ENCODE results near the gene PRRT3. TPM values are rescaled to one million over a fixed set of nuclear protein-coding genes. Genes with fewer than 3 reads are reported as not detected.

The PRRT3 gene
- total and polyA plus RNA-seq, 7 experiments from 2014 or later, result 5.1 to 10.8 (median 7.7) TPM

Other genes starting within 250 kb of the PRRT3 start
- gene CPNE9, start 248.6 kb downstream of the PRRT3 start, total RNA-seq, result 1 to 10 TPM in 1 of 5 experiments, under 1 TPM in 2, not detected in 2; 0.16 to 1.2 (median 0.35) TPM
- gene CPNE9, start 248.6 kb downstream of the PRRT3 start, polyA plus RNA-seq, result under 1 TPM in 1 of 2 donors, not detected in 1; 0.67 TPM
- 10 to 100 TPM; 32.0 to 42.4 (median 39.5) TPM for gene BRPF1, start 220.7 kb downstream of the PRRT3 start, total RNA-seq
- 10 to 100 TPM in 1 of 2 donors, 1 to 10 TPM in 1; 9.2 to 24.6 TPM for gene BRPF1, start 220.7 kb downstream of the PRRT3 start, polyA plus RNA-seq
- 10 to 100 TPM; 18.8 to 42.9 (median 31.6) TPM for gene OGG1, start 202.5 kb downstream of the PRRT3 start, total RNA-seq
- gene OGG1, start 202.5 kb downstream of the PRRT3 start, polyA plus RNA-seq, result 10 to 100 TPM; 18.4 to 26.8 TPM
- 10 to 100 TPM in 2 of 5 experiments, 1 to 10 TPM in 3; 2.1 to 36.3 (median 2.5) TPM for gene CAMK1, start 182.5 kb downstream of the PRRT3 start, total RNA-seq
- gene CAMK1, start 182.5 kb downstream of the PRRT3 start, polyA plus RNA-seq, result 1 to 10 TPM in 1 of 2 donors, under 1 TPM in 1; 0.85 to 2.1 TPM
- gene TADA3, start 159.9 kb downstream of the PRRT3 start, total RNA-seq, result 10 to 100 TPM; 31.6 to 67.4 (median 36.8) TPM
- gene TADA3, start 159.9 kb downstream of the PRRT3 start, polyA plus RNA-seq, result 10 to 100 TPM; 44.3 to 69.5 TPM
- gene ARPC4, start 159.3 kb downstream of the PRRT3 start, total RNA-seq, result 100 to 1,000 TPM; 128 to 273 (median 129) TPM
- 100 to 1,000 TPM; 205 to 212 TPM for gene ARPC4, start 159.3 kb downstream of the PRRT3 start, polyA plus RNA-seq
- gene TTLL3, start 142.1 kb downstream of the PRRT3 start, total RNA-seq, result 100 to 1,000 TPM in 1 of 5 experiments, 10 to 100 TPM in 4; 54.9 to 106 (median 68.0) TPM
- 1 to 10 TPM; 2.5 to 3.3 TPM for gene TTLL3, start 142.1 kb downstream of the PRRT3 start, polyA plus RNA-seq
- gene RPUSD3, start 108.4 kb downstream of the PRRT3 start, total RNA-seq, result 10 to 100 TPM; 17.7 to 61.2 (median 58.0) TPM
- gene RPUSD3, start 108.4 kb downstream of the PRRT3 start, polyA plus RNA-seq, result 10 to 100 TPM; 67.3 to 72.6 TPM
- gene CIDEC, start 72.2 kb downstream of the PRRT3 start, total RNA-seq, result not detected
- not detected for gene CIDEC, start 72.2 kb downstream of the PRRT3 start, polyA plus RNA-seq
- 10 to 100 TPM; 16.0 to 34.5 (median 28.1) TPM for gene JAGN1, start 61.8 kb downstream of the PRRT3 start, total RNA-seq
- 10 to 100 TPM; 44.8 to 54.5 TPM for gene JAGN1, start 61.8 kb downstream of the PRRT3 start, polyA plus RNA-seq
- 1 to 10 TPM in 2 of 5 experiments, under 1 TPM in 3; 0.19 to 2.2 (median 0.38) TPM for gene IL17RE, start 49.6 kb downstream of the PRRT3 start, total RNA-seq
- gene IL17RE, start 49.6 kb downstream of the PRRT3 start, polyA plus RNA-seq, result not detected
- gene IL17RC, start 35.3 kb downstream of the PRRT3 start, total RNA-seq, result 1 to 10 TPM in 3 of 5 experiments, under 1 TPM in 2; 0.70 to 3.2 (median 1.4) TPM
- 10 to 100 TPM in 1 of 2 donors, 1 to 10 TPM in 1; 8.3 to 11.9 TPM for gene IL17RC, start 35.3 kb downstream of the PRRT3 start, polyA plus RNA-seq
- 10 to 100 TPM; 21.0 to 64.9 (median 29.6) TPM for gene CRELD1, start 18.6 kb downstream of the PRRT3 start, total RNA-seq
- gene CRELD1, start 18.6 kb downstream of the PRRT3 start, polyA plus RNA-seq, result 10 to 100 TPM; 30.1 to 31.0 TPM
- 10 to 100 TPM; 33.2 to 55.6 (median 38.9) TPM for gene EMC3, start 34.4 kb upstream of the PRRT3 start, total RNA-seq
- 10 to 100 TPM; 38.3 to 55.0 TPM for gene EMC3, start 34.4 kb upstream of the PRRT3 start, polyA plus RNA-seq
- gene FANCD2, start 74.0 kb upstream of the PRRT3 start, total RNA-seq, result 10 to 100 TPM; 18.3 to 41.5 (median 34.1) TPM
- gene FANCD2, start 74.0 kb upstream of the PRRT3 start, polyA plus RNA-seq, result 1 to 10 TPM; 3.3 to 5.1 TPM
- not detected for gene FANCD2OS, start 155.8 kb upstream of the PRRT3 start, total RNA-seq
- not detected for gene FANCD2OS, start 155.8 kb upstream of the PRRT3 start, polyA plus RNA-seq
- 100 to 1,000 TPM in 1 of 5 experiments, 10 to 100 TPM in 4; 40.9 to 117 (median 65.8) TPM for gene BRK1, start 163.3 kb upstream of the PRRT3 start, total RNA-seq
- 100 to 1,000 TPM; 212 to 256 TPM for gene BRK1, start 163.3 kb upstream of the PRRT3 start, polyA plus RNA-seq
- 10 to 100 TPM; 56.8 to 77.0 (median 67.0) TPM for gene VHL, start 189.4 kb upstream of the PRRT3 start, total RNA-seq
- 10 to 100 TPM; 16.7 to 34.6 TPM for gene VHL, start 189.4 kb upstream of the PRRT3 start, polyA plus RNA-seq
- gene IRAK2, start 212.5 kb upstream of the PRRT3 start, total RNA-seq, result 1 to 10 TPM; 1.5 to 4.8 (median 2.3) TPM
- gene IRAK2, start 212.5 kb upstream of the PRRT3 start, polyA plus RNA-seq, result 1 to 10 TPM; 2.3 to 3.8 TPM

Measured in naive thymus-derived CD4-positive, alpha-beta T cell (primary cell).